Measurements from ENCODE around the gene KCTD7. TPM values are rescaled to one million over a fixed set of nuclear protein-coding genes. Genes with fewer than 3 reads are reported as not detected.
"Not testable (repeated sequence)": the region's sequence is repeated elsewhere in the genome, so short reads cannot be mapped to it uniquely, and the experiment has no call there.

Gene KCTD7
- polyA plus RNA-seq, 1 donor: 20.1 TPM

- no peak overlapping the region for H3K4me3 ChIP-seq (ENCODE audit: low read length)
- peaks cover 9% of the 10 kb centered on the region for H3K9me3 ChIP-seq (ENCODE audit: control insufficient read depth, low read depth, low read length)
- no peaks in the 10 kb centered on the region for H3K27me3 ChIP-seq (ENCODE audit: control insufficient read depth, insufficient read depth, low read length)
- DNase-seq: no peak
- H3K27ac ChIP-seq (ENCODE audit: low read length): no peak overlapping the region
- no peaks in the 10 kb centered on the region for H3K36me3 ChIP-seq (ENCODE audit: control insufficient read depth, insufficient read depth, low read length)
- no CpG with 5 or more reads among the region's 1 CpG for WGBS (ENCODE audit: insufficient coverage, low lambda C conversion rate)
- no peaks in the 10 kb centered on the region for H3K4me1 ChIP-seq (ENCODE audit: control insufficient read depth, insufficient read depth, low read length)
Measured at GRCh38 chr7:66615699-66616098, 13.0 kb upstream of the KCTD7 start.

- Histone ChIP-seq H3K27ac (ENCODE audit: low read length) (no peak overlapping the region), H3K36me3 (ENCODE audit: control insufficient read depth, insufficient read depth, low read length) (no peaks in the 10 kb centered on the region), H3K27me3 (ENCODE audit: control insufficient read depth, insufficient read depth, low read length) (no peaks in the 10 kb centered on the region), H3K9me3 (ENCODE audit: control insufficient read depth, low read depth, low read length) (peaks cover 9% of the 10 kb centered on the region), H3K4me1 (ENCODE audit: control insufficient read depth, insufficient read depth, low read length) (no peaks in the 10 kb centered on the region), H3K4me3 (ENCODE audit: low read length) (no peak overlapping the region)
- WGBS (ENCODE audit: insufficient coverage, low lambda C conversion rate): no CpG with 5 or more reads among the region's 8 CpGs
- no peak for DNase-seq
Measured at GRCh38 chr7:66617295-66617694, 11.4 kb upstream of the KCTD7 start.

- H3K36me3 ChIP-seq (ENCODE audit: control insufficient read depth, insufficient read depth, low read length); H3K9me3 ChIP-seq (ENCODE audit: control insufficient read depth, low read depth, low read length); H3K27ac ChIP-seq (ENCODE audit: low read length); DNase-seq; H3K27me3 ChIP-seq (ENCODE audit: control insufficient read depth, insufficient read depth, low read length); H3K4me1 ChIP-seq (ENCODE audit: control insufficient read depth, insufficient read depth, low read length); H3K4me3 ChIP-seq (ENCODE audit: low read length): not testable (repeated sequence)
- no CpG with 5 or more reads among the region's 4 CpGs for WGBS (ENCODE audit: insufficient coverage, low lambda C conversion rate)
Measured at GRCh38 chr7:66619341-66619948, 9.2 kb upstream of the KCTD7 start.

- no peak overlapping the region for H3K4me3 ChIP-seq (ENCODE audit: low read length)
- H3K4me1 ChIP-seq (ENCODE audit: control insufficient read depth, insufficient read depth, low read length): peaks cover 11% of the 10 kb centered on the region
- H3K9me3 ChIP-seq (ENCODE audit: control insufficient read depth, low read depth, low read length): no peaks in the 10 kb centered on the region
- WGBS (ENCODE audit: insufficient coverage, low lambda C conversion rate): no CpG with 5 or more reads among the region's 3 CpGs
- H3K27ac ChIP-seq (ENCODE audit: low read length): no peak overlapping the region
- no peaks in the 10 kb centered on the region for H3K27me3 ChIP-seq (ENCODE audit: control insufficient read depth, insufficient read depth, low read length)
- DNase-seq: no peak
- no peaks in the 10 kb centered on the region for H3K36me3 ChIP-seq (ENCODE audit: control insufficient read depth, insufficient read depth, low read length)
Measured at GRCh38 chr7:66626331-66626934, 2.2 kb upstream of the KCTD7 start.

- 67% methylated on average over 1 of the region's 10 CpGs for WGBS (ENCODE audit: insufficient coverage, low lambda C conversion rate)
- Histone ChIP-seq H3K4me1 (ENCODE audit: control insufficient read depth, insufficient read depth, low read length) (peaks cover 11% of the 10 kb centered on the region), H3K4me3 (ENCODE audit: low read length) (no peak overlapping the region), H3K27me3 (ENCODE audit: control insufficient read depth, insufficient read depth, low read length) (no peaks in the 10 kb centered on the region), H3K36me3 (ENCODE audit: control insufficient read depth, insufficient read depth, low read length) (peaks cover 3% of the 10 kb centered on the region), H3K9me3 (ENCODE audit: control insufficient read depth, low read depth, low read length) (no peaks in the 10 kb centered on the region), H3K27ac (ENCODE audit: low read length) (peak overlapping the region; percentile 100)
- DNase-seq: peak; percentile 28 to 33
Measured at GRCh38 chr7:66627151-66627681, 1.5 kb upstream of the KCTD7 start.

GRCh38 chr7:66627881-66628360, 760 bp upstream of the KCTD7 start:
- no CpG with 5 or more reads among the region's 18 CpGs for WGBS (ENCODE audit: insufficient coverage, low lambda C conversion rate)
- Histone ChIP-seq H3K9me3 (ENCODE audit: control insufficient read depth, low read depth, low read length) (no peaks in the 10 kb centered on the region), H3K27me3 (ENCODE audit: control insufficient read depth, insufficient read depth, low read length) (no peaks in the 10 kb centered on the region), H3K27ac (ENCODE audit: low read length) (peak overlapping the region; percentile 100), H3K4me3 (ENCODE audit: low read length) (peak overlapping the region; percentile 94), H3K4me1 (ENCODE audit: control insufficient read depth, insufficient read depth, low read length) (peaks cover 11% of the 10 kb centered on the region), H3K36me3 (ENCODE audit: control insufficient read depth, insufficient read depth, low read length) (peaks cover 3% of the 10 kb centered on the region)
- peak; percentile 70 to 91 for DNase-seq

- peak overlapping the region; percentile 69 for H3K27ac ChIP-seq (ENCODE audit: low read length)
- peak overlapping the region; percentile 57 for H3K4me3 ChIP-seq (ENCODE audit: low read length)
- H3K27me3 ChIP-seq (ENCODE audit: control insufficient read depth, insufficient read depth, low read length): no peaks in the 10 kb centered on the region
- H3K4me1 ChIP-seq (ENCODE audit: control insufficient read depth, insufficient read depth, low read length): peaks cover 15% of the 10 kb centered on the region
- no peaks in the 10 kb centered on the region for H3K9me3 ChIP-seq (ENCODE audit: control insufficient read depth, low read depth, low read length)
- WGBS (ENCODE audit: insufficient coverage, low lambda C conversion rate): 27% methylated on average over 2 of the region's 35 CpGs
- peak in 1 of 2 donors; percentile 20 for DNase-seq
- H3K36me3 ChIP-seq (ENCODE audit: control insufficient read depth, insufficient read depth, low read length): peaks cover 16% of the 10 kb centered on the region
Measured at GRCh38 chr7:66629222-66630062, 761 bp downstream of the KCTD7 start.

- Histone ChIP-seq H3K4me3 (ENCODE audit: low read length) (no peak overlapping the region), H3K27me3 (ENCODE audit: control insufficient read depth, insufficient read depth, low read length) (no peaks in the 10 kb centered on the region), H3K9me3 (ENCODE audit: control insufficient read depth, low read depth, low read length) (no peaks in the 10 kb centered on the region), H3K4me1 (ENCODE audit: control insufficient read depth, insufficient read depth, low read length) (peaks cover 22% of the 10 kb centered on the region), H3K36me3 (ENCODE audit: control insufficient read depth, insufficient read depth, low read length) (peaks cover 17% of the 10 kb centered on the region), H3K27ac (ENCODE audit: low read length) (no peak overlapping the region)
- no CpG with 5 or more reads among the region's 1 CpG for WGBS (ENCODE audit: insufficient coverage, low lambda C conversion rate)
- DNase-seq: no peak
Measured at GRCh38 chr7:66630531-66630930, 1.9 kb downstream of the KCTD7 start.

- no peak for DNase-seq
- H3K4me3 ChIP-seq (ENCODE audit: low read length): no peak overlapping the region
- 100% methylated on average over 3 of the region's 6 CpGs for WGBS (ENCODE audit: insufficient coverage, low lambda C conversion rate)
- peaks cover 24% of the 10 kb centered on the region for H3K4me1 ChIP-seq (ENCODE audit: control insufficient read depth, insufficient read depth, low read length)
- no peaks in the 10 kb centered on the region for H3K9me3 ChIP-seq (ENCODE audit: control insufficient read depth, low read depth, low read length)
- peaks cover 17% of the 10 kb centered on the region for H3K36me3 ChIP-seq (ENCODE audit: control insufficient read depth, insufficient read depth, low read length)
- H3K27ac ChIP-seq (ENCODE audit: low read length): no peak overlapping the region
- no peaks in the 10 kb centered on the region for H3K27me3 ChIP-seq (ENCODE audit: control insufficient read depth, insufficient read depth, low read length)
Measured at GRCh38 chr7:66631471-66631870, 2.8 kb downstream of the KCTD7 start.

- H3K9me3 ChIP-seq (ENCODE audit: control insufficient read depth, low read depth, low read length): no peaks in the 10 kb centered on the region
- H3K27ac ChIP-seq (ENCODE audit: low read length): peak overlapping the region; percentile 92
- no CpG with 5 or more reads among the region's 4 CpGs for WGBS (ENCODE audit: insufficient coverage, low lambda C conversion rate)
- no peak for DNase-seq
- peaks cover 24% of the 10 kb centered on the region for H3K4me1 ChIP-seq (ENCODE audit: control insufficient read depth, insufficient read depth, low read length)
- H3K4me3 ChIP-seq (ENCODE audit: low read length): no peak overlapping the region
- no peaks in the 10 kb centered on the region for H3K27me3 ChIP-seq (ENCODE audit: control insufficient read depth, insufficient read depth, low read length)
- H3K36me3 ChIP-seq (ENCODE audit: control insufficient read depth, insufficient read depth, low read length): peaks cover 36% of the 10 kb centered on the region
Measured at GRCh38 chr7:66634816-66635215, 6.1 kb downstream of the KCTD7 start.
